Measurements from ENCODE around the gene AXDND1.
"Not testable (repeated sequence)": the region's sequence is repeated elsewhere in the genome, so short reads cannot be mapped to it uniquely, and the experiment has no call there.

Gene AXDND1

DNA sequence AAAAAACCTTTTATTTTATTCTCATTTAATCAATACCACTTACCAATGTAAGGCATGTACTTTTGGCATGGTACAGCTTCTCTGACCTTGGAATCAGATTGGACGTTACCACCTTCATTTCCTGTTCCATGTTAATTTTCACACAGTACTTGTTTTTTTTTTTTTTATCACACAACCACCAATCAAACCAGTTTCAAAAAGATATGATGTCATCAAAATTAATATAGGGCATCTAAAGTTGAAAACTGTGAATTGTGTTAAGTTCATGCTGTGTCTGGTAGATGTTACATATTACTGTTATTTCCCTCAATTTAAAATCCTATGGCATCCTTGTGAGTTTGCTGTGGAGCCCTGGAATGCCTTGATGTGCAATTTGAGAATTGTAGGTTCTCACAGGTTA, 124.8 kb downstream of the AXDND1 start:
- no peak for FAIRE-seq

DNA sequence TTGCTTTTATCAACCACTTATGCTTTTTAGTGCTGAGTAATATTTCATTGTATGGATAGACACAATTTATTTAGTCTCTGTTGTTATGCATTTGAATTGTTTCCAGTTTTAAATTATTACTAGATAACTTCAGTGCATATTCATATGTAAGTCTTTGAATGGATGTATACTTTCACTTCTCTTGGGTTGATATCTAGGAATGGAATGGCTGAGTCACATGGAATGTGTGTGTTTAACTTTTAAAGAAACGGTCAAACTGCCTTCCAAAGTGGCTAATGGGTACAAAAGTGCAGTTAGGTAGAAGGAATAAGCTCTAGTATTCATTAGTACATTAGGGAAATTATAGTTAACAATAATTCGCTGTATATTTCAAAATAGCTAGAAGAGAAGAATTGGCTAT, 127.6 kb downstream of the AXDND1 start:
- no peak for FAIRE-seq

DNA sequence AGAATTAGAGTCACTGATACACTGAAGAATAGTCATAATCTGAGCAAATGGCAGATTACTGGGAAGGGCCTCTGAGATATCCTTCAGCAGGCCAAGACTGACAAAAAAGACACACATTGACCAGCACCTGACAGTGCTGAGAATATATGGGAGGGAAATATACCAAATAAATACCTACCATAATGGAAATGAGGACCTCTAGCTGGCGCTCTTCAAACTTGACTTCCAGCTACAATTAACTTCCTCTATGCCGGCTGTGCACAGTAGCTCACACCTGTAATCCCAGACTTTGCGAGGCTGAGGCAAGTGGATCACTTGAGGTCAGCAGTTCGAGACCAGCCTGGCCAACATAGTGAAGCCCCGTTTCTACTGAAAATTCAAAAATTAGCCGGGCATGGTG, 140.4 kb downstream of the AXDND1 start:
- FAIRE-seq, result no peak

DNA sequence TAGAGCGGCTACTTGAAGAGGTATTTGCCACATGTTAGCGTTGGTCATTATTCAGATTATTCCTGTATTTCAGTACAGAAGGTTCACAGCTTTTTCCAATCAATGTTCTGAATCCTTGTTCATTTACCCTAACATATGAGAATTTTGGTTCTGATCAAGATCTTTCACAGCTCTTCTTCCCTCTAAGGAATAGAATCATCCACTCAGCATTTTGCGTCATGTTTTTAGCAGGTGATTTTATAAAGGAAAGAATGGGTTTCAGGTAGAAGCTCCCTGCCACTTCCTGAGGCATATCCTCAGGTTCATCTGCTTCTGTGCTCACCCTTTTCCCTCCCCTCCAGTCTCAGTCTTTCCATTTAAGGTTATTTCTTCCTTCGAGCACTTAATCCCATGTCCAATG, 143.6 kb downstream of the AXDND1 start:
- FAIRE-seq, result no peak

DNA sequence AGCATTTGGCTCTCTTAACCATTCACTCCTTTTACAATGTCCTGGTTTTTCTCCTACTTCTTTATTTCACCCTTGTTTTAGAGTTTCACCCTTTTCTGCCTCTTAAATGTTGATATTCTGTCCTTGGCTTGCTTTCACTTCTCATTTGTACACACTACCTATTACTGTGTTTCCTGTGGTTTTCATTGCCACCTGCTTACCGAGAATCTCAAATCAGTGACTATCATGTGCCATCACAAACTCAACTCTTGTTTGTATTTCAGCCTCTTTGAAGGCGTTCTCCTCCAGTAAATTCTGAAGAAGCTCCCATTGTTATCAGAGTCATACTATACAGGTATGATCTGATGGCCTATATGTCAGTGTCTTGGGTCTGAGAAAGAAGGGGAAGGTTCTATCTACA, 144.3 kb downstream of the AXDND1 start:
- FAIRE-seq, result no peak

DNA sequence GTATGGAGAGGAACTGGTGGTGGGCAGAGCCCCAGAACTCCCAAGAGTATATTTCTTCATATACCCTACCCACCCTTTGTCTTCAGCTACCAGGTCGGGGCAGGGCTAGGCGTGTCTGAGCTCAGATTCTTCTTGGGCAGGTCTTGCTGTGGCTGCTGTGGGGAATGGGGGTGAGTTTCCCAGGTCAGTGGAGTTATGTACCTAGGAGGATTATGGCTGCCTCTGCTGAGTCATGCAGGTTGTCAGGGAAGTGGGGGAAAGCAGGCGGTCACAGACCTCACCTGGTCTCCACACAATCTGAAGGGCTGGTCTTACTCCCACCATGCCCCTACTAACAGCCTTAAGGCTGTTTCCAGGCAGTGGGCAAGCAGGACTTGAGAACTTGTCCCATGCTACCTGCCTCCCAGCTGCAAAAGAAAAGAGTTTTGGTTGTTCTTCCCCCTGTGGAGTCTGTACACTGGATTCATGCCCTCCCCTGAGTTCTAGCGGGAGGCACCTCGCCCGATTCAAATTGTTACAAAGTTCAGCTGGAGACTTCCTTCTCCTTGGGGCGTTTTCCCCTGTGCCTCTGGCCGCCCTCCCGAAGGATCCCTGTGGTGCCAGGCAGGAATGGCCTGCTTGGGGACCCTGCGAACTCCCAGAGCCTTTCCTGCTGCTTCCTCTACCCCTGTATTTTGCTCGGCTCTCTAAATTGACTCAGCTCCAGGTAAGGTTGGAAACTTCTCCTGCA, 151.4 kb downstream of the AXDND1 start:
- FAIRE-seq, result no peak

DNA sequence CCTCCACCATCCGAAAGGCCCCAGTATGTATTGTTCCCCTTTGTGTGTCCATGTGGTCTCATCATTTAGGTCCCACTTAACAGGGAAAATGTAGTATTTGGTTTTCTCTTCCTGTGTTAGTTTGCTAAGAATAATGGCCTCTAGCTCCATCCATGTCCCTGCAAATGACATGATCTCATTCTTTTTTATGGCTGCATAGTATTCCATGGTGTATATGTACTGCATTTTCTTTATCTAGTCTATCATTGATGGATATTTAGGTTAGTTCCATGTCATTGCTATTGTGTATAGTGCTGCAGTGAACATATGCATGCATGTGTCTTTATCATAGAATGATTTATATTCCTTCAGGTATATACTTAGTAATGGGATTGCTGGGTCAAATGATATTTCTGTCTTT, 152.8 kb downstream of the AXDND1 start:
- FAIRE-seq, result not testable (repeated sequence)

DNA sequence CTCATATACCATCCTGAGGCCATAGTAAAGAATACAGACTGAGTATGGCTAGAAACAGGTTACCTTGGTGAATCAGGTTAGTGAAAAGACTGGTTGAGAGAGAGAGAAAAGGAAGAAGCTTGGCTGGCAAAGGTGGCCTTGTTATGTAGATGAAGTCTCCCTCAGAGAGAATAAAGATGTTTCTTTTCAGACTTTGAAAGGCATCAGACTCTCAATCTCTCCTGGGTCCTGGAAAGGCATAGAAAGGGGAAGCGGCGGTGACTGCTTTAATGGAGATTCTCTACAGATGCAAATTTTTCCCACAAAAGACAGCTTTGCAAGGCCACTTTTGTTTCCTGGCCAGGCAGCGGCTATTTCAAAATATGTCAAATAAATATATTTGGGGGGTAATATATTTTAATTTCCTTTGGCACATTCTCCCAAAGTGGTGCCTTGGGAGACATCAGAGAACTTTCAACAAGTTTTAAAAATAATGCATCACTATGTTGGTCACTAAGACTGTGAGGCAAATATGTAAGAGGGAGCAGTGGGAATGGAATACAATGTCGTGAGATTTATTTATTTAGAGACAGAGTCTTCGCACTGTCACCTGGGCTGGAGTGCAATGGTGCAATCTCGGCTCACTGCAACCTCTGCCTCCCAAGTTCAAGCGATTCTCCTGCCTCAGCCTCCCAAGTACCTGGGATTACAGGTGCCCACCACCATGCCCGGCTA, 163.9 kb downstream of the AXDND1 start:
- FAIRE-seq, result no peak

DNA sequence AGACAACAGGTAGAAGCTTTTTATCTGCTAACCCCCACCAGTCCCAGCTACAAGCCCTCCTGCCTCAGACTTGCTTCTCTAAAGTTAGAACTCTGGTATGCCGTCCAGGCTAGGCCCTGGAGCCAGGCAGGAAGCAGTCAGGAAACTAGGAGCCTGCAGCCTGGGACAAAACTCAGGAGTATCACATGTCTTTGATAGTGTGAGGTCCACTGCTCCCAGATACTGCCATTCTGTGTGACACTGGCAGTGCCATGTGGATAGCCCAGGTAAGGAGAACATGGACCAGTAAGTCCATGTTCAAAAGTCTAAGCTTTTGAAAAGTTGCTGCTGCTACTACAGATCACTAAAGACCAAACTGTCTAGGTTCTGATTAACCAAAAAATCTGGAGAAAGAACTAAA, 164.6 kb downstream of the AXDND1 start:
- FAIRE-seq, result no peak

DNA sequence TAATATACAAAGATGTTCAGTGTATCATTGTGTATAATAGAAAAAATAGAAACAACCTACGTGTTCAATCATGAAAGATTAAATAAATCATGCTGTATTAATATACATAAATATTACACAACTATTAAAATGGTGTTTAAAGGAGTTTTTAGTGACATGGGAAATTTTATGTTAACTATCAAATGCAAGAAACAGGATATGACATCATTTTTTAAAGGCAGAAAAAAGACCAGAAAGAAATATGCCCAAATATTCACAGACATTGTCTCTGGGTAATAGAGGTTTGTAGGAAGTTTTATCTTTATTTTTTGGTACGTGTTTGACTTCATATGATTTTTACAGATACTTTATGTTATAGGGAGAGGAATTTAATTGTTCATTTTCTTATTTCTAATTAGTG, 176.0 kb downstream of the AXDND1 start:
- no peak for FAIRE-seq

DNA sequence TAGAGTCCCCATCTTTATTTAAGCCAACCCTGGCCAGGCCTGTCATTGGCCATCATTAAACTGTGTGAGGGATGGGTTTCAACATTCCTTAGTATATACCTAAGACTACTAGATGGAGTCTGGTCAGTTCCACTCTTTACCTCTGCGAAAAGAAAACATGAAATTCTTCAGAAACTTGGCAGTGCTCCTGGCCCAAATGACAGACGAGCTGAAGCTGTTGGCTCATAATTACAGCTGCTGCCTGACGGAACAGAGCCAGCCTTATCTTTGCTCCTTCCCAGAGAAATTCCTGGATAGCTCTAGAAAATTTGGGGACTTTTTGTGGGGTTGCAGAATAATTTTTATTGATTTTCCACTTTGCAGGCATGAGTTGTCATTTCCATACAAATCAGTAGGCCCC, 179.6 kb downstream of the AXDND1 start:
- FAIRE-seq, result no peak

DNA sequence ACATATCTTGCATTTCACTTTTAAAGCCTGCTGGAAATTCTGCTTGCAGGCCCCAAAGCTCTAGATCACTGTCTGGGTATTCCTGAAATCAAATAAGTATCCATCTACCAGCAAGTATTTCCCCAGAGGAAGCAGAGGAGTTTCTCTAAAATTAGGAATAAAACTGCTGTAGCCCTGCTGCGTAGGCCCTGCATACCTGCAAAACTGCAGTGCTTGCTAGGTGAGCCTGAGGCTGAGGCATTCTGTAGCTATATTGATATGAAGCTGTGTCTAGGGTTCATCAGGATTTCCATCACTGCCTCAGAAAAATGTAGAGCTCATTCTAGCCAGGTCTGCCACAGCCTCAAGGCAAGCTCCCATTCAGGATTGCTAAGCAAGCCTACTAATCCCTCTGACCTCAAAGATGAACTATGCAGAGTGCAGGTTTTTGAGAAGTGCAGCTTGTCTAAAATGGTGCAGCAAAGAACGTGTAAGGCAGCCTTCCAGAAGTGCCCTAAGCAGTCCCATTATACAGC, 181.3 kb downstream of the AXDND1 start:
- FAIRE-seq, result no peak

DNA sequence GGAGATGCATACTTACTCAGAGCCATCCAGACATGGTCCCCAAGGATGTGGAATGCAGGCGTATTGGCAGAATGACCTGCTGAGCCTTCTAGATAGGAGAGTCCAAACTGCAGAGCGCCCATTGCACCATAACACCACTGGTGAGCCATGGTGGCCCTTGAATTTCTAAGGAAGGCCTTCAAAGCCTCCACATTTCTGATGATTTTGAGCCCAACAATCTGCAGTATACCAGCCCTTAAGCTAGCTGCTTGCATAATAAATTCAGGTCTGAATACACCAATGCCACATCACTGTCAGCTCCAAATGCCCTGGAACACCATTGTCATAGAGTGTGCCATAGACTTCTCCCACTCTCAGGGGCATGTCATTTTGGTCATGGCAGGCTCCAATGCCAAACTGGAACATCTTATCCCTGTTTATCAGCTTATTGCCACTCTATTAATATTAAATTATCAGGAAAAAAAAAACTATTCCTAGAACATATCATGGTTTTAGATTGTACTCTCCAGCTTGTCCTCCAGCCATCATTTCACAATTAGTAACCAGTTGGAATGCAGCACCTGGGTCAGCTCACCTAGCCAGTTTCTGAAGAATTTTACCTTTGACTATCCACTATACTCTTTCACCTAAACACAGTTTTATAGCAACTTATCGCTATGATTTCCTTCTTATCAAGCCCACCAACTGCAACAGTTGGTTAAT, 183.0 kb downstream of the AXDND1 start:
- FAIRE-seq, result no peak

DNA sequence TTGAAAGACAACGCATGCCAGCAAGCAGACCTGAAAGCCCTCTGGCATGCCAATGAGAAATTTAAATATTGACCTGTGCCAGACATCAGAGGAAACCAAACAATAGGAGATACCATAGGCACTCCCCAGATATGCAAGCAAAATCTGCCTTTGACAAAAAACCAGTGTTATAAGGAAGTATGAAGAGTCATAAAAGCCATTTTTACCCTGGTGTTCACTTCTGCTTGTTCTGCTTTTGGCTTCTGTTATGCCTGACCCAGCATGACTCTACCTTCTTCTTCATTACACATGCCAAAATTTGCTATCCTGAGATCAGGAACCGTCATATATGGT, 183.6 kb downstream of the AXDND1 start:
- no peak for FAIRE-seq

DNA sequence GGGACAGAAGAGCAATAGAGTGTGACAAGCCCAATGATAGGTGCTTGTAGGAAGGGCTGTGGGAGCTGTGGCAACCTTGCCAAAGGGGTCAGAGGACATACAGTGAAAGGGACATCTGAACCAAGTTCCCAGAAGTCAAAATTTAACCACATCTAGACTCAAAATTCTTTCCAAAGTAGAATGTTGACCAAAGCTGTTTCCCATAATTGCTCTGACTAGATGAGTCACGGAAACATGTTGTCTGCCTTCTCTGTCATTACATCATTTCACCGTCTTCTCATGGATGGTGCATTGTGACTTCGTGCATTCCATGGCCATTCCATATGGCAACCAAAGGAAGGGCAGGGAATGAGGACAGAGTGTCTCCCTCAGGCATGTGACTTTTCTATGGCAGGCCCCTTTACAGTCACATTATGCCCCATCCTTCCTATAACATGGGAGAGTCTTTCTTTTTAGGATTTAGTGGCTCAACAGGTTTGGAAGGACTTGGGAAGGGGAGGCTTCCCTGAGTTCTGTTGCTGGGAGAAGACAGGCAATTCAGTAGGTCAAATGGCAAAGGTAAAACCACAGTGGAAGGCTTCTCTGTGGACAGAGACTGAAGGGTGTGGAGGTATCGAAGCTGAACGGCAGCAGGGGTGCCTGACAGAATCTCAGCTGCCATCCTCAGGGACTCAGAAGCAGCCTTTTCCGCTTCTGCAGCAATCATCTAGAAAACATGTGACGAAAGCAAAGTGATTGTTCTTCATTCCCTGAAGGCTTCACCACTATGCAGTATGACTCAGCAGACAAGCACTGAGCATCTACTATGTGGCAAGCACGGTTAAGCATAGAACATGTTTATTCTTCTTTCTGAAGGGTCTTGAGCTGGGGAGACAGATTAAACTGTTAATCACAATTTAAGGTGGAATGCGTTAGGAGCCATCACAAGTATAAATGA, 185.2 kb downstream of the AXDND1 start:
- FAIRE-seq, result no peak

DNA sequence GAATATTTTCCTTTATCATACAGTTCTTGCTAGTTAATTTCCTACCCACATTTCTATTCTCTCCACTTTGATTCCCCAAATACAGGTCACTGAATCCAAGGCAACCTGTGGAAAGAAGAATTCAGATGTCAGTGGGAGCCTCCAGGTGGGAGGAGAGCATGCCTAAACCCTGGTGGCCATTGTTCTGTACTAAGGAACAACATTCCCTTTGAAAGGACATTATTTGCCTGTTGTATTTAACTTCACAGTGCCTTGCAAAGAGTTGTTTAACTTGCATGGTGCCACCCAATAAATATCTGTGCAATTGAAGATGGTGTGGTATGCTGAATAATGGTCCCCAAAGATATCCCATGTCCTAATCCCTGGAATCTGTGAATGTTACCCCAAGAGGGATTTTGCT, 188.7 kb downstream of the AXDND1 start:
- no peak for FAIRE-seq

DNA sequence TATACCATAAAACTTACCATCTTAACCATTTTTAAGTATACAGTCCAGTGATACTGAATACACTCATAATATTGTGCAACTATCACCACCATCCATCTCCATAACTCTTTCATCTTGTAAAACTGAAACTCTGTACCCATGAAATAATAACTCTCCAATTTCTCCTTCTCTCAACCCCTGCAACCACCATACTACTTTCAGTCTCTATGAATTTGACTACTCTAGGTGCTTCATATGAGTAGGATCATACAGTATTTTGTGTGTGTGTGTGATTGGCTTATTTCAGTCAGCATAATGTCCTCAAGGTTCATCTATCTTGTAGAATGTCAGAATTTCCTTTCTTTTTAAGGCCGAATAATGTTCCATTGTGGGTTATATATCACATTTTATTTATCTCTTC, 192.3 kb downstream of the AXDND1 start:
- FAIRE-seq, result no peak

DNA sequence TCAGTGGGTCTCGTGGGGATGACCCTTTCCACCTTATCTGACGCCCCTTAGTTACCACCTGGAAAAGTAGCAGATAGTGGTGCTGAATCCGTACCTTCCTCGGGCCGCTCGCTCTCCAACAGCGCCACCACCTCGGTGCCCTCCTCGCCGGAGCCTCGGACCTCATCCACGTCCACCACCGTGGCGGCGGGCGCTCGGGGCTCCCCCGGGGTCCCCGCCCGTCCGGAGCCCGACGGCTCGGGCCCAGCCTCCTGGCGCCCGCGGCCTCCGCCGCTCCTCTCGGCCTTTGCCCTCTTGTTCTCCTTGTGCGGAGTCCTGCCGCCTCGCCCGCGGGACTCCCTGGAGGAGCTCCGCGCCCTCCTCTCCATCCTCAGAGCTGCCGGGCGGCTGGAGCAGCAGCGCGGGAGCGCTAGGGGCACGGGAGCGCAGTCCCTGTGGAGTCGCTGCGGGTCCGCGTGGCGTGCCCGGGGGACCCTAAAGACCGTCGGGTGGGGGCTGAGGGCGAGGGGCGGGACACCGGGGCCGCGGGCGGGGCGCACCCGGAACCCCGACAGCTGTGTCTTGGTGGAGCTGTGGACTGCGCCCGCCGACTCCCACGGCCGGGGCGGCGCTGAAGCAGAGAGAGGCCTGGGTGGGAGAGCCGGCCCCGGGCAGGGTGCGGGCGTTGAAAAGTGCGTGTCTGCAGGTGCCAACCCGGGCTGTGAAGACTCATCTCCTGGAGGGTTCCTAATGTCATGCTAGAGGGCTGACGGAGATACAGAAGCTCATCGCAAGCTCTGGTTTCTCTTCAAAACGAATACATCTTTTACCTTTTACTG, 209.9 kb downstream of the AXDND1 start, which contains the start of gene NPHS2:
NPHS2 (minus strand) TSS at position 452 of the 818 bp plus-strand sequence; CDS start at position 368, 84 bp downstream.
- no peak for FAIRE-seq

DNA sequence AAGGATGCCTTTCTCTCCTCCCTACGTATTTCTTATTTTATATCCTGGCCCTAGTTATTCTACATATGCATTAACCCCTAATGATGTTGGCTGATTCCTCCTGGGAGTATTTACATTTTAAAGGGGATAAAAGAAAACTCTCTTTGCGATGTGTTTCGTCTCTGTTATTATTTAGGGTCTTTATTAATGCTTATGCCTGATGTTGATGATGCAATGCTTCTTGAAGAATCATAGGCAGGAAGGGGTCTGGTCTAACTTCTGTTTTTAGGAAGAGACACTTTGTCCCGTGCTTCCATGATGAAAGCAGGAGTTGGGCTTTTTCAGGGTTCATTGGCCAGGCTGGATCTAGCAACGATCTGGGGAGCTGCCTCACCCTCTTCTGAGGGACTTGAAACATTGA, 210.7 kb downstream of the AXDND1 start:
- no peak for FAIRE-seq

DNA sequence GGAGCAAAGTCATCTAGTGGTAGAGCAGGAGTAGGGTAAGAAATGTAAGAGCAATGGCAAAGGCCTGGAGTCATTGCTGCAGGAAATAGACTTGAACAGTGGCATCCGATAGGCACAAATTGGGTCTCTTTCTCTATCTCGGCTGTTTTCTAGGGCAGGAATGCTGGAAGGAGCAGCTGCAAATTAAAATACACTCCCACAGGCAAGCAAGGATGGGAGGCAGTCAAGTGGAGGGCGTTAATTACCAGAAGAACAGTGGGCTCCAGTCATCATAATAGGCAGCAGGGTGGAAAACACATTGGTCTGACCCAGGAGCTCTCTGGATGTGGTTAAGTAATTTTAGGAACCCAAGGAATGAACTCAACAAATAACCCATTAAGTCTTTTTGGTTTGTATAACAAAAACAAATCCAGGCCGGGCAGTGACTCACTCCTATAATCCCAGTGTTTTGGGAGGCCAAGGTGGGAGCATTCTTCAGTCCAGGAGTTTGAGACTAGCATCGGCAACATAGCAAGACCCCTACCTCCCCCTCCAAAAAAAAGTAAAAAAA, 218.1 kb downstream of the AXDND1 start:
- no peak for FAIRE-seq

DNA sequence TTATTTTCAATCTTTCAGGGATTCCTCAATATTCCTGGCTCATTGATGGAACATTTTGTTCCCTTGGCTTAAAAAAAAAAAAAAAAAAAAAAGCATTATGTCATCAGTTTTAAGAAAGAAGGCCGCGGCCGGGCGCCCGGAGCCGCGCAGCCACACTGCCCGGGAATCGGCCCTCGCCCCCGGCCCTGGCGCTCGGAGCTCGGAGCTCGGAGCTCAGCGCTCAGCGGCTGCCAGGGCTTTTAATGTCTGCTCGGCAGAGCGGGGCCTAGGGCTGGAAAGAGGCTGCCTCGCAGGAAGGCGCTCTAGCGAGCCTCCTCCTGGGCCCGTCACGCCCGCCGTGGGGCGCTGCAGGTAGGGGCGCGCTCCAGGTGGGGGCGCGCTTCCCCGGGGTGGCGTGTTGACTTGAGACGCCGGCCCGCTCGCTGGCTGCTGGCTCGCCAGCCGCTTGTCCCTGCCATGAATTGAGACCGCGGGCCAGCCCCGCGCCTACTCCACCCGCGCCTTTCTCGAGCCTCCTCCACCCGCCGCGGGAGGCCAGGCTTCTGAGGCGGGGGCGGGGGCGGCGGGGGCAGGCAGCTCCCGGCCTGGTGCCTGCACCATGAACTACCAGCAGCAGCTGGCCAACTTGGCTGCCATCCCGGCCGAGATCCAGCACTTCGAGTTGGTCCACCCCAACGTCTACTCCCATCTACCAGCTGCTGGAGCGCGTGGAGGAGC, 220.5 kb downstream of the AXDND1 start:
- FAIRE-seq, result no peak
